ENCODE measurements around the gene FAM81B.
A peak's percentile ranks its signal among the peaks of the same experiment; 100 is the strongest.

The FAM81B gene

DNA sequence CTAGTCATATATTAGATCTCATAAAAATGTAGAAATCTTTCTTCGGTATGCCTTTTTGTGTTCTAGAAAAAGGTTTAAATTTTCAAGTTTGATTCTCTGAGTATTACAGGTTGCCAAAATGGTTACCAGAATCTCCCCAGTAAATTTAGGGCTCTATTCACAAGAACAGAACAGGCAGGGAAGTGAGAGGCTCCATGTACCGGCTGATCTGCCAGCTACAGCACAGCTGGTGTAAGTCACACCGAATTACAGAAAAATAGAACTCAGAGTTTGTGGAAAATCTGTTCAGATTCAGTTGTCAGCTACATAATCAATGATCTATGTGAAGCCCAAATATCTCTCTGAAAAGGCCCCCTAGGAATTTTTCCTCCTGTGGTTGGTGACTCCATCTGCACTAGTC, 10.5 kb downstream of the FAM81B start:
- DNase-seq (ENCODE audit: low spot score): no peak

DNA sequence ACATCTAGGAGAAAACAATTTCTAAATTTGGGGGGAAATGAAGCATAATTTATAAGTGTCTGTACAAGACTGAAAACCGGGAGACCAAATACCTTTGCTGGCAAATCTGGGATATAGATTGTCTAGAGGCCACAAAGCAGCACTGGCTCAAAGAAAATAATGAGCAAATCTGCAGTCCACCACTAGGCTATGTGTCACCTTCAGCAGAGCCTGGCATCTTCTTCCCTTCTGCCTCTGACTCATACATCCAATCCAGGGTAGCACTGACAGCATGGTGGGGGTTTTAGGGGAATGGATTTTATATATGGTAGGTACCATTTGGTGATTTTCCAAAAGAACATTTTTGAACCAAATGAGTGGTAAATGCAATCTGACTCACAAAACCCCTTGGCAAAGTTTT, 12.8 kb downstream of the FAM81B start:
- no peak for DNase-seq (ENCODE audit: low spot score)

DNA sequence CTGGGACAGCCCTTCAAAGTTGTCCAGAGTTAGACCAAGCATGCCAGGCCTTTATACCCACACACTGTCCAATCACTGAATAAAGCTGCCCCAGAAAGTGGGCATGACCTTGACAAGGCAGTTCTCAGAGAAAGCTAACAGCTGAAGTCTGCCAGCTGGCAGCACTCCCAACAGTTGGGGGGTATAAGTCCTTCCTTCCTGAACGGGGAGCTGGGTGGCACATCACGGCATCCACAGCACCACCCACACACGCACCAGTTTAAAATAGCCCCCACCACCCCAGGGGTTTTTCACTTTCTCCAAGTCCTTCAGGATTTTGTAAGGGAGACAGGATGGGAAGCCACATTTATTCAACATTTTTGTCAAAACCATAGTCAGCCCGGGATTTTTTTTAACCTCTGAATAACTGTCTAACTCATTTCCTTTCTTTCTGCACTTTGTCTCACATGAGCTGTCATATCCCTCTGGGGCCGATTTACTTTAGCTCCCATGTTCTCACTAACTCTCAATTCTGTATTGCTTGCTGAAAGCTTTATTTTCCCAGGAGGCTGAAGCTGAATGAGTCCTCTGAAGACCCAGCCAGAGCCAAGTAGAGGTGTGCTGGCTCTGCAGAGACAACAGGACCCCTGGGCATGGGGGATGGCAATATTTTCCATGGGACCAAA, 15.4 kb downstream of the FAM81B start:
- DNase-seq (ENCODE audit: low spot score): no peak

DNA sequence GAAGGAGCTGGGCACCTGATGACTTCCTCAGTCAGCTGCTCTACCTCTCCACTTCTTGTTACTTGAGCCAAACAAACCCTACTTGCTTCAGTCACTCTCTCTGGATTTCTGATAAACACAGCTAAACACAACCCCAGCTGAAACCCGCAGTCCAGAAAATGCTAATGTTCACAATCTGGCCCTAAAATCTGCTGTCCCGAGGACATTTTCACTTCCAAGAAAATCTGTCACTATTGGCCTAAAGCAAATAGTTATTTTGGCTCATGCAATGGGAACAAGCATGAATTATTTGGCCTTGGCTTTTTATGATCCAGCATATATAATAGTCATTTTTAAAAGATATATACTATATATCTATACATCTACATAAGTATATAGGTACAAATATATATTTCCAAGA, 19.1 kb downstream of the FAM81B start:
- DNase-seq (ENCODE audit: low spot score): no peak

DNA sequence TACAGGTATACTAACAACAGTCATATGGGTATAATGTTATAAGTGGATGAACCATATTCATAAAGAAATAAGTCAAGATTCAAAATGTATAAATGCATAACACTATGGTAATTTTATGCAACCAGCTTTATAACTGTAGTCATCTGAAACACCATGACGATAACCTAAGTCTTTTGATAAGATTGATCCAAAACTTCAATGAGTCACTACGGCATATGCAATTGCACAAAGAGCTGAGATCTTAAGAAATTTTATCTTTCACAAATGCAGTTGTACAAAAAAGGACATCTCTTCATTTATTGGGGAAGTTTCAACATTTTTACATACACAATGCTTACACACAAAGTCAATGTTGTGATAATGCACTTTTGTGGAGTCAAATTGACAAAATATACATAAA, 20.3 kb downstream of the FAM81B start:
- no peak for DNase-seq (ENCODE audit: low spot score)

DNA sequence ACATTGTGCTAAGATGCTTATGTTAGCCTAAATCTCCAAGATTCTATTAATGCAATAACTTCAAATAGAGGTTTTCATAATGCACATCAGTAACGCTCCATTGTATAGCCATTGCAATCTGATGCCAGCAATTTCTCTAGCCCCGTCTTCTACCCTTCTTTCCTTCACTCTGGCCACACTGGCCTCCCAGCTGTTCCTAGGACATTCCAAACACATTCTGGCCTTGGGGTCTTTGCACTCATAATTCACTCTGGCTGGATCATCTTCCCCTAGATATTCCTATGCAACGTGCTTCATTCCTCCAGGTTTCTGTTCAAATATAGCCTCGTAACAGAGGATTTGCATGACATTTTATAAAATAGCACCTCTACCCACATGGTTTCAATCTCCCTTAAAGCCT, 23.3 kb downstream of the FAM81B start:
- no peak for DNase-seq (ENCODE audit: low spot score)

DNA sequence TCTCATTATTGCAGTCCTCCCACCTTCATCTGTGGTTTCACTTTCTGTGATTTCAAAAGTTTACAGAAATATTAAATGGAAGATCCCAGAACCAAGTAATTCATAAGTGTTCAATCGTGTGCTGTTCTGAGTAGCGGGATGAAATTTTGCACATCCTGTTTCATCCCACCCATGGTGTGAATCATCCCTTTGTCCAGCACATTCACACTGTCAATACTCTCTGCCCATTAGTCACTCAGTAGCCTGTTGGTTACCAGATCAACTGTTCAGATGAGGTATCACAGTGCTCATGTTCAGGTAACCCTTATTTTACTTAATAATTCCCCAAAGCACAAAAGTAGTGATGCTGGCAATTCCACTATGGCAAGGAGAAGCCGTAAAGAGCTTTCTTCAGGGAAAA, 26.8 kb downstream of the FAM81B start:
- no peak for DNase-seq (ENCODE audit: low spot score)

DNA sequence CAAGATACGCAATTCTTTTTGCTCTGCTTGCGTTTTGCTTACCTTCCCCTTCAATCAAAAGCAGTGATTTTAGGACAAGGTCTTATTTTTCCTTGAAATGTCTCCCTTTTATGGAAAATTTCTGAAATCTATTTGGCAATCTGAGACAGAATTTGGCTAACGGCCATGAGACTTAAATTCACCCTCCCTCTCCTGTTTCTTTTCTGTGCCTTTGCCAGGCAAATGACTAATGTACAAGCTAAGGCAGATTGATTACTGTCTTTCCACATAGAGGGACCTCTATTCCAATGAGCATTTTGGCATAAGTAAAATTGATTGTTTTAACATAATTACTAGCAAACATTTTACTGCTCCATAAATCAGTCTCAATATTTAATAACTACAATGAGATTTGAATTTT, 31.7 kb downstream of the FAM81B start:
- no peak for DNase-seq (ENCODE audit: low spot score)

DNA sequence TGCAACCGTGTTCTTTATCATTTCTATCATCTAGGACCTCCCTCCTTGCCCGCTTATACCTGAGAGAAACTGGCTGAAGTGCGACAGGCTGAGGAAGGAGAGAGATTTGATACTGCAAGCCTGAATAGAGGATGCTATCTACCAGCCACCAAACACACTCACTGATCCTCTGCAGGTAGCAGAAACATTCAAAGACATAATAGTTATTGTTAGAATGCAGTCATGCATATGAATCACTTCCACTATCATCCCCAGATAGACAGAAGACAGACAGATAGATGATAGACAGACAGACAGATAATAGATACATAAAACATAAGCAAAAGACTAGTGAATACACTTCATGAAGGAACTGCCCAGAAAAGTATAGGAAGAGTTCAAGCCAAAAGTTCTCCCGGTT, 32.9 kb downstream of the FAM81B start:
- DNase-seq (ENCODE audit: low spot score): no peak

DNA sequence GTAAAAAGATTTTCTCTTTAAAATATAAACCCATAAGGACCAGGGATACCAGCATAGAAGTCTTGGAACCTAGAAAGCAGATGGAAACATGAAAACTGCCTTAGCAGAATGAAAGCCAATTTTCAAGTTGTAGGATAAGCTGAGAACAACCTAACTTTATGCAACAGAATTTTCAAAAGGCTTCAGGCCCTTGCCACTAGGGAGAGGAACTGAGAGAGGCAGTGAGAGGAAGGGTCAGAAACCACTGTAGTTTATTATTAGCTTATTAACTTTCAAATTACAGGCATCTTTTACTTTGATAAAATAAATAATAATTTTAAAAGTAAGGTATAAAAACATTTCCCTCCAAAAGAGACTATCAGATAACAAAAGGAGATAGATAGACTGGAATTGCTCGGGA, 33.4 kb downstream of the FAM81B start:
- DNase-seq (ENCODE audit: low spot score): no peak

DNA sequence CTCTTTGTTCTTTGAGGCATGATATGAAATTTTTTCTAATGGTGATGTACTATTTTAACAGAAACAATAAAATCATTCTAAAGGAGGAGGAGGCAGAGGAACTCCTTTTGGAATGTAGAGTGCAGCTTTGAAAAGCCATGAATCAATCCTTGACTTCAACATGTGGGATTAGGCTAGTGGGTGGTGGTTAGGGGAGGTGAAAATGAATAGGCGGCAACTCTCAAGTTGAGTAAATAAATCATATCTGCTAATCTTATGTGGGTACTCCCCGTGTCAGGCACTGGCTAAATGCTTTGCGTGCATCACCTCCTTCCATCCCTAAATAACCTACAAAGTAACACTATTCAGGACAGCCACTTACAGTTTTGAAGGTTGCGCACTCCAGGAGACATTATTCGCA, 35.1 kb downstream of the FAM81B start:
- no peak for DNase-seq (ENCODE audit: low spot score)

DNA sequence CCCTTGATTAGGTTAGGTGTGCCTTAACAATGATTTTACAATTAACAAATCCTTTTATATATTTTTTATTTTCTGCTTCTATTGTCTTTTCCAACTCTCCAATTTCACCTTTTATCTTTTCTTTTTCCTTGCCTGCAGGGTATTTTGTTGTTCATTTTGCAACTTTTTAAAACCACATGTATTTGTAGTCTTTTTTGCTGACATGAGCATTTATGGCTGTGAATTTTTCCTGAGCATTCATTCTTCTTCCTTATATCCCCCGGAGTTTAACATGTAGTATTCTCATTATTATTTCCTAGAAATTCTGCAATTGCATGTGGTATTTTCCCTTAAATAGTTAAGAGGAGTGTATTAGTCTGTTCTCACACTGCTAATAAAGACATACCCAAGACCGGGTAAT, 41.6 kb downstream of the FAM81B start:
- no peak for DNase-seq (ENCODE audit: low spot score)

DNA sequence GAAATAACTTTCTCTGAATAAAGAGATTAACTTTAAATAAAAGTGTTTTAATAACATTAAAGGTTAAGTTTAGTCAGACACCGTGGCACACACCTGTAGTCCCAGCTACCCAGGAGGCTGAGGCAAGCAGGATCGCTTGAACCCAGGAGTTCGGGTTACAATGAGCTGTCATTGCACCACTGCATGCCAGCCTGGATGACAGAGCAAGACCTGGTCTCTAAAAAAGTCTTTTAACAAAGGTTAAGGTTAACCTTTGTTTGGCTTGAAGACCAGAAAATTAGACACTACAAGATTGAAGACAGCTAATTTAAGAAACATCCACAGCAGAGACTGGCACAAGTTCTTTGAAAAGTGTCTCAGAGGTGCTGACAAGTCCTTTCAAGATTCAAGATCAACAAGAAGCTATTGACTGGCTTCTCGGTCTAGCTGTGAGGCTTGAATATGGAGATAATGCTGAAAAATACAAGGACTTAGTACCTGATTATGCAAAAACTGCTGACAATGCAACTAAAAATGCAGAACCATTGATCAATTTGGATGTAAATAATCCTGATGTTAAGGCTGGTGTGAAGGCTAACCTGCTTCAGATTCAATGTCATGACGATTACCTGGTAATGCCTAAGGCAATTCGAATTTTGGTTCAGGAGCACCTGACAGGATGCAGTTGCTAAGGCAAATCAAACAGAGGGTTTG, 48.8 kb downstream of the FAM81B start:
- DNase-seq (ENCODE audit: low spot score): no peak

DNA sequence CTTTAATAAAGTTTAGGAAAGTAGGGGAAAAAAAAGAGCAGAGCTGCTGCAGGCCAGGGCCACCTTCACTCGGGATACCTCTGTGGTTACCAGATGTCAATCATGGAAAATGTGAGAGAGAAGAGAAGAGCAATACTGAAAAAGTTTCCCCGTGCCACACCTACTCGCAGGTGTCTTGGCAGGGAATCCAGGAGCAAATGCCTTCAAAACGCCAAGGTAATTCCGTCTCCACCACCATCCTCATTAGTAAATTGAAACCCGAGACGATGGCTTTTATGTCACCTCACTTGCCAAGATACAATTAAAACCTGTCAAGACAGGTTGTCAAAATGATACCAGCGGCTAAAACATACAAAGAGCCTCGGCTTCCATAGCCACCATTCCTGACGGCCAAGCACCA, 49.7 kb downstream of the FAM81B start:
- DNase-seq (ENCODE audit: low spot score): no peak

DNA sequence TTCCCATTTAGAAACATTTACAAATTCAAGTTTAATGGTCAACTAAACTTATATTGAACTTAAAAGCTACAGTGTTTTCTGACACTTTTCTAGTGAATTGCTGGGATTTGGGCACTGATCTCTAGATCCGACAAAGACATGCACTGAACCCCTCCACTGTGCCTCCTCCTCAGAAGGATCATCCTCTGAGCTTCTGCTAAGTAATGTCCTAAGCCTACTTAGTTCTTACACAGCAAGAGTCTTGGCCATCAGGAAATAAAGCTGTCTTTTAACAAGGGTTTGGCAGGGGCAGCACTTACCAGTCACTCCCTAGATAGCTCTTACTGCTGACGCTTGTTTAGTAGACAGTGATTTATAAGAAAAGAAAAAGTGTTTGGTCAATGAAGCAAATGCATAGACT, 50.5 kb downstream of the FAM81B start:
- DNase-seq (ENCODE audit: low spot score): no peak

DNA sequence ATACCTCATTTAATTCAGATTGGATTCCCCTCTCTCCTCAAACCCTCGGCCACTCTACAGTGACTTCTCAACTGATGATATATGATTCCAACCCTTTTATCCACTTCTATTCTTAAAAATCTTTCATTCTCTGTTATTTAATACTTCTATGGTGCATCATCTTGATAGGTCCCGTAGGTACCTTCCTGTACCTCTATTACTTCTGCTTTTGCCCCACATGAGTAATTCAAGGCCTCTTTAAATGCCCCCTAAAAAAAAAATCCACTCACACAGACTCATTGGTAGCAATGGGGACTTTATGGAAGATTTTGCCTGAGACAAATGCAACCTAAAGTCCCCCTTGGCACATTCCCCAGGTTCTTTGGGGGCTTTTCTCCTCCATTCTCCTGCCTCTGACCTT, 54.3 kb downstream of the FAM81B start:
- no peak for DNase-seq (ENCODE audit: low spot score)

DNA sequence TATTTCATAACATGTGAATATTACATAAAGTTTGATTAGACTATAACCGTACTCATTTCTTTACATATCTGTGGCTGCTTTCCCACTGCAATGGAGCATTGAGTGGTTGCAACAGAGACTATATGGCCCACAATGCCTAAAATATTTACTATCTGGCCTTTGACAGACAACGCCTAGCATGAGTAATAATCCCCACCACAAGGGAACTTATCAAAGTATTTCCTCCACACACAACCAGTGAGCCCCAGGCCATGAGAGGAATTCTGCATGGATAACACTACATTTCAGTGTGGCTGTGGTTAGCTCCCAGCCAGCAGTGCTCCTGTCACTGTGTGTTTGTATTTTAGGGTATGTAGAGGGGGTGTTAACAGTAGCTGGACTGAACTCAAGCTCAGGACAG, 54.8 kb downstream of the FAM81B start:
- DNase-seq (ENCODE audit: low spot score): peak; percentile 4

DNA sequence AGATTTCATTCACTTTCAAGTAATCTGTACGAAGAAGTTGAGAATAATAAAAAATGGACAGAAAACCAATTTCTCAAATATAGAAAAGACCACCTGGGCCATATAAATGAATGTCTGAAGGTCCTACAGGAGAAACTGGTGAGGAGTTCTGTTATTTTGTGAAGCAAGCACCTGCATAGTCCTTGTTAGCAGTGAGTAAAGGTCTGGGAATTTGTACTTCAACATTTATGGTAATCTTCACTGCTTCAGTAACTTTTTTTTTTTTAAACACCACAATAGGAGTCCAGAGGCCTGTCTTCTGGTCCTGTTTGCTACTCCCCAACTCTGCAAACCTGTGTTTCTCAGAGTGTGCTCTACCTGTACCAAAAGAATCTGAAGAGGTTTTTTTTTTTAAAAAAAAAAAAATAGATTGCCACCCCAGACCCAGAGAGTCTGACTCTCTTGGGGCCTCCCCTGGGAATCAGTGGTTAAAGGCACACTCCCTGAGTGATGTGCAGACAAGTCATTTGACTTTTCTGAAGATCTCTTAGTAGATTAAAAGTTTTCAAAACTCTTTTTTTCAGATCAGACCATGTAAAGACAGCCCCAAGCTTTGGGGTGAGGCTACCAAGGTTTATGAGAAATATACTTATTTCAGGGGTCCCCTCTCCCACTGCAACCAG, 55.5 kb downstream of the FAM81B start:
- no peak for DNase-seq (ENCODE audit: low spot score)

DNA sequence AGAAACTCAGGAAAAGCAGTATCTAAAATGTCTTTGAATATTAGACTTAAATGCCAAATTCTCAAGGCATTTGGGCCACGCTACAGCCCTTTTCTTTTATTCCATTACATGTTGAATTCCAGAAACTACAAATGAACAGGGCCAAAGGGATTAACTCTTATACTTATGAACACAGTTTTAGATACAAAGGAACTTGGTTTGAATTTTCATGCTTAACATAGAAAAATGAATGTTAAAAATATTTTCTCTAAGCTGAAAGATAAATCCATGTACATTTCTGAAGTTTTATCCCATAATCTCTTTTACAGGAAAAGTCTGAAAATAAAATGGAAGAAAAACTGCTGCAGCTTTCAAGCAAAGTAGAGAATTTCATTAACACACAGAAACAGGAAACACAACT, 56.8 kb downstream of the FAM81B start:
- DNase-seq (ENCODE audit: low spot score): no peak

DNA sequence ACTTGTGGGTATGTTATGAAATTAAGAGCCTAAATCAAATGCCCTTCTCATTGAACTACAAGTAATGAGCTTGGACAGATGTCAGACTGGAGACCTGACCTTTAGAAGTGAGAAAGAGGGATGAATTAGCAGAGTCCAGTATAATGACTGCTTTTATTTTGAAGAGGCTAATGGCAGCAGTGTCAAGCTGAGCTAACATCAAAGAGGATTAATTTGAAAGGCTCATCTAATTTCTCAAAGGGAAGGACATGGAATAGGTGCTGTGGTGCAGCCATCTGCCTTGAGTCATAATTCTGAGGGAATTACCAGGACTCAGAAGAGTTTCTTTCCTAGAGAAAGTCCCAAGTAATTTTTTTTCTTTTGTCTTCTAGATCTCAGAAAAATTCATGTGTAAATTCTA, 57.6 kb downstream of the FAM81B start:
- DNase-seq (ENCODE audit: low spot score): no peak

DNA sequence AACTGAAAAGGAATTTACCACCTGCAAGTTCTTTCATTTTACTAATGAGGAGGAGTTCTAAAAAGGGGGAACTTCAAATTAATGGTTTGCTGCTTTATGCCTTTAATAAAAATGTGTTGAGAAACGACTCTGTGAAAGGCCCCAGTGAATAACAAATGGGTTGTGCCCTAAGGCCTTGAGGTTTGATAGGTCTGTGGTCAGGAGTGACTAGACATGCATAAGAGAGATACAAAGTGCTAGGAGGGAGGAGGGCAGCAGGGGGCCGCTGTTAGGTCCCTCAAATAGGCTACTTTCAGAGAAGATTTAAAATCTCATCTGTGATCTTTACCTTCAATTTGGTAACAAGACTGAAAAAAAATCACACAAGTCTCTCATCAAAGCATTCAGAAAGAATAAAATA, 58.3 kb downstream of the FAM81B start:
- no peak for DNase-seq (ENCODE audit: low spot score)

DNA sequence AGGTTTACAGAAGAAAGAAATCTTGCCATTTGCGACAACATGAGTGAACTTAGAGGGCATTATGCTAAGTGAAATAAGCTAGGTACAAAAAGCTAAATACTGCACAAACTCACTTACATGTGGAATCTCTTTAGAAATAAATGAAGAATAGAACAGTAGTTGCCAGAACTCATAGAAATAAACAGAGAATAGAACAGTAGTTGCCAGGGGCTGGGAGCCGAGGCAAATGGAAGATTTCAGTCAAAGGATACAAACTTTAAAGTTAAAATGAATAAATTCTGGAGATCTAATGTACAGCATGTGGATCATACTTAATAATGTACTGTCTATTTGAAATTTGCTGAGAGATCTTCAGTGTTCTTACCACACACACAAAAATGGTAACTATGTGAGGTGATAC, 63.4 kb downstream of the FAM81B start:
- DNase-seq (ENCODE audit: low spot score): no peak

DNA sequence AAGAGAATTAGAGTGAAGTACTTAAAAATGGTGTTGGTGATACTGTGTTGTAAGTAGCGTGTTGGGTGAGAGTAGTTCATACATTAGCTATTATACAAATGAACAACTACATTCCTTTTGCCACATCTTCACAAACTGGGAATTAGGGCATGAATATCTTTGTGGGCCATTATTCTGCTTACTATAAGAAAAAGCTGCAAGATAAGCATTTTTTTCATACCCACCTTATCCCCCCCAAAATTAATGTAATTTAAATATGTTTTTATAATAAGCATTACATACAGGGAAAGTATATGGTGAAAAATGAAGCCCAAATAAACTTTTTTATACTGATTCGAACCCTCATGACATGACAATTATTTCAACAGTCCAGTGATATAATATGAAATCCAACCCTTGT, 69.5 kb downstream of the FAM81B start:
- no peak for DNase-seq (ENCODE audit: low spot score)

DNA sequence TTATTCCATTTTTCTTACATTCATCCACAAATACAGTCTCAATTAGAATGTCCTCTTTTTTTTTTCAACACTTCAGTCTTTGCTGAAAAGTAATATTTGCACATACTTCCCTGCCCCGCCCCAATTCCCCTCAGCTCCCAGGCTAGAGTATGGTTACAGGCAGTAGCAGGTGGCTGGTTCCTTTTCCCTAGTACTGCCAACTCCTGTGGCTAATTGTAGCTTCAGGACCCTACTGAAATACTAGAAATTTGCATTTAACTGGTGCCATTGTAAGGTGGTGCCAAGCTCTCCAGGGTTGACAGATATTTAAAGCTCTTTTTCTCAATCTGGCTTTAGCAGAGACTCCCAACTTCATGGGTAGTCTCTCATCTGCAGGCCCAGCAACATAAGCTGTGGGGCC, 80.3 kb downstream of the FAM81B start:
- DNase-seq (ENCODE audit: low spot score): no peak

All from GM03348 (cell line).